Natural killer cell (primary cell): Measurements from ENCODE around the gene CHSY1. TPM values are rescaled to one million over a fixed set of nuclear protein-coding genes. Genes with fewer than 3 reads are reported as not detected.

Experiments
- ATAC-seq, 3 donors: fragments of 150-1000 bp in 2 of 3; fragments of 200-7000 bp in 1 of 3; cut with Tn5 transposase; 1 replicate in 1 of 3; 2 replicates in 2 of 3; pipeline ENCODE4 v1.10.0; 2021; ENCODE audit warnings: mild to moderate bottlenecking in 2 of 3, moderate library complexity in 2 of 3
- DNase-seq, 2 donors: peaks; one replicate each; pipeline versions ENCODE4 v3.0.0 to v3.0.0-alpha.2; 2013 to 2021; ENCODE audit warnings: mixed read lengths in 1 of 2
- H3K27ac ChIP-seq: one replicate; pipeline ENCODE4 v1.5.1; 2013; ENCODE audit warnings: mild to moderate bottlenecking, low read length
- H3K27me3 ChIP-seq: one replicate; pipeline ENCODE4 v1.6.1; 2013; ENCODE audit warnings: low read length; ENCODE audit not compliant: control insufficient read depth, insufficient read depth
- H3K36me3 ChIP-seq: one replicate; pipeline ENCODE4 v1.6.1; 2013; ENCODE audit warnings: low read length; ENCODE audit not compliant: control insufficient read depth, insufficient read depth
- H3K4me1 ChIP-seq: one replicate; pipeline ENCODE4 v1.6.1; 2013; ENCODE audit warnings: low read length; ENCODE audit not compliant: control insufficient read depth, insufficient read depth
- H3K4me3 ChIP-seq: one replicate; pipeline ENCODE4 v1.5.1; 2013; ENCODE audit warnings: low read length
- H3K9me3 ChIP-seq: one replicate; pipeline ENCODE4 v1.6.1; 2013; ENCODE audit warnings: low read length; ENCODE audit not compliant: control insufficient read depth, insufficient read depth
- H3K27ac Mint-ChIP-seq, 2 donors: one replicate each; pipeline ENCODE4 v1.8.0; 2022; ENCODE audit warnings: mild to moderate bottlenecking in 2 of 2, mixed read lengths in 2 of 2, moderate library complexity in 1 of 2
- H3K27me3 Mint-ChIP-seq, 2 donors: one replicate each; pipeline ENCODE4 v1.8.0; 2022; ENCODE audit warnings: low read depth in 2 of 2, mixed read lengths in 2 of 2
- H3K36me3 Mint-ChIP-seq: one replicate; pipeline ENCODE4 v1.8.0; 2022; ENCODE audit warnings: mixed read lengths
- H3K4me1 Mint-ChIP-seq, 2 donors: one replicate each; pipeline ENCODE4 v1.8.0; 2022; ENCODE audit warnings: mixed read lengths in 2 of 2
- H3K4me3 Mint-ChIP-seq: one replicate; pipeline ENCODE4 v1.8.0; 2022; ENCODE audit warnings: mild to moderate bottlenecking, moderate library complexity, mixed read lengths
- H3K9me3 Mint-ChIP-seq, 2 donors: one replicate each; pipeline ENCODE4 v1.8.0; 2022; ENCODE audit warnings: mixed read lengths in 2 of 2
- CTCF ChIP-seq: fragments of 200-600 bp; IDR thresholded peaks from one replicate; pipeline ENCODE4 v1.8.0; 2022; ENCODE audit warnings: antibody characterized with exemption
- WGBS: methylation state at CpG from one replicate; pipeline ENCODE4 v1.1.7; 2013; ENCODE audit warnings: missing lambda C conversion rate; ENCODE audit not compliant: insufficient coverage; 5-methylcytosine and 5-hydroxymethylcytosine counted together
- intact Hi-C: fragments of 100-400 bp; cut with micrococcal nuclease; formaldehyde crosslinking; loops from one replicate; pipeline ENCODE4 v1.14.2; 2022
- total RNA-seq, 4 donors: library from RNA; stranded (reverse); fragments of 120-200 nt in 1 of 4; gene quantifications; one replicate each; pipeline versions ENCODE4 v1.2.3 to v1.2.4, GENCODE V29; 2013 to 2022

Gene CHSY1
- total RNA-seq, 3 donors from 2014 or later (not counting 1 experiment from before 2014, with no cell fraction given) = 21.1 to 32.5 (median 30.8) TPM

GRCh38 chr15:101174152-101174920, 77.5 kb downstream of the CHSY1 start:
- WGBS = 97% methylated on average over 29 of the region's 29 CpGs
- Histone ChIP-seq H3K9me3 (no peaks in the 10 kb centered on the region), H3K4me1 (peaks cover 7% of the 10 kb centered on the region), H3K27me3 (no peaks in the 10 kb centered on the region), H3K27ac (no peak overlapping the region), H3K4me3 (no peak overlapping the region), H3K36me3 (peaks cover 8% of the 10 kb centered on the region)
- Mint-ChIP-seq H3K4me3 (no peak overlapping the region), H3K4me1 (peaks cover 24 to 28% of the 10 kb centered on the region in 2 donors), H3K27me3 (no peaks in the 10 kb centered on the region), H3K27ac (peak overlapping the region in 1 of 2 donors; percentile 31), H3K9me3 (no peaks in the 10 kb centered on the region), H3K36me3 (peaks cover 10% of the 10 kb centered on the region)
- intact Hi-C loops = no loop called here
- DNase-seq = no peak
- TF ChIP-seq CTCF = no peak
- ATAC-seq = no peak

- Histone ChIP-seq H3K27me3 (no peaks in the 10 kb centered on the region), H3K27ac (no peak overlapping the region), H3K4me3 (no peak overlapping the region), H3K36me3 (peaks cover 8% of the 10 kb centered on the region), H3K4me1 (peaks cover 13% of the 10 kb centered on the region), H3K9me3 (no peaks in the 10 kb centered on the region)
- H3K4me3 Mint-ChIP-seq = no peak overlapping the region
- H3K27me3 Mint-ChIP-seq = no peaks in the 10 kb centered on the region
- WGBS = 97% methylated on average over 14 of the region's 14 CpGs
- H3K36me3 Mint-ChIP-seq = peaks cover 10% of the 10 kb centered on the region
- DNase-seq = no peak
- intact Hi-C loops = no loop called here
- H3K9me3 Mint-ChIP-seq = no peaks in the 10 kb centered on the region
- H3K4me1 Mint-ChIP-seq = peaks cover 30% of the 10 kb centered on the region in 2 donors
- ATAC-seq = no peak
- no peak for TF ChIP-seq CTCF
- H3K27ac Mint-ChIP-seq = no peak overlapping the region
Observed at GRCh38 chr15:101173233-101174119, 78.4 kb downstream of the CHSY1 start.

- Mint-ChIP-seq H3K36me3 (peaks cover 4% of the 10 kb centered on the region), H3K9me3 (no peaks in the 10 kb centered on the region), H3K4me1 (peaks cover 34 to 37% of the 10 kb centered on the region in 2 donors), H3K27me3 (no peaks in the 10 kb centered on the region), H3K27ac (no peak overlapping the region), H3K4me3 (no peak overlapping the region)
- Histone ChIP-seq H3K27ac (no peak overlapping the region), H3K36me3 (peaks cover 1% of the 10 kb centered on the region), H3K4me1 (peaks cover 22% of the 10 kb centered on the region), H3K27me3 (no peaks in the 10 kb centered on the region), H3K4me3 (no peak overlapping the region), H3K9me3 (no peaks in the 10 kb centered on the region)
- WGBS = 89% methylated on average over 17 of the region's 17 CpGs
- intact Hi-C loops = no loop called here
- ATAC-seq (no peak), DNase-seq (no peak)
- TF ChIP-seq CTCF = no peak
Observed at GRCh38 chr15:101172501-101173071, 79.3 kb downstream of the CHSY1 start.
